ENCODE measurements around the gene DENND5A.

- no peak for TF ChIP-seq CTCF (IDR thresholded peaks at IDR 0.05)
- no peak for TF ChIP-seq POLR2A (IDR thresholded peaks at IDR 0.05)
- no peak for TF ChIP-seq EP300 (IDR thresholded peaks at IDR 0.05)
Observed at GRCh38 chr11:9151631-9152030, 113.5 kb downstream of the DENND5A start.
